CD14-positive monocyte (primary cell): ENCODE measurements around the gene UGT1A9. TPM values are rescaled to one million over a fixed set of nuclear protein-coding genes. Genes with fewer than 3 reads are reported as not detected.

Experiments used
- DNase-seq, 3 donors: peaks; one replicate each; pipeline ENCODE4 v3.0.0-alpha.2; 2011 to 2022
- H2AFZ ChIP-seq: 2 replicates; pipeline ENCODE4 v1.6.0; 2012; ENCODE audit warnings: mild to moderate bottlenecking, low read depth, low read length, inconsistent platforms; ENCODE audit not compliant: insufficient read depth, poor library complexity, severe bottlenecking
- H3K27ac ChIP-seq, 2 donors: 1 replicate in 1 of 2; 2 replicates in 1 of 2; pipeline ENCODE4 v1.5.1; 2012 to 2013; ENCODE audit warnings: low read length in 2 of 2, control low read depth in 1 of 2, inconsistent platforms in 1 of 2, low read depth in 1 of 2, mild to moderate bottlenecking in 1 of 2
- H3K27me3 ChIP-seq, 2 donors: one replicate each; pipeline versions ENCODE4 v1.6.0 to v1.6.1; 2011 to 2013; ENCODE audit warnings: low read length in 2 of 2; ENCODE audit not compliant: control insufficient read depth in 2 of 2, insufficient read depth in 2 of 2
- H3K36me3 ChIP-seq, 2 donors: replicated peaks in 1 of 2; 1 replicate in 1 of 2; 2 replicates in 1 of 2; pipeline versions ENCODE4 v1.5.1 to v1.6.1; 2012 to 2013; ENCODE audit warnings: low read length in 2 of 2, control low read depth in 1 of 2, inconsistent platforms in 1 of 2, mild to moderate bottlenecking in 1 of 2; ENCODE audit not compliant: insufficient read depth in 2 of 2, control insufficient read depth in 1 of 2
- H3K4me1 ChIP-seq, 2 donors: 1 replicate in 1 of 2; 2 replicates in 1 of 2; pipeline versions ENCODE4 v1.5.1 to v1.6.1; 2012 to 2013; ENCODE audit warnings: low read length in 2 of 2, control low read depth in 1 of 2, inconsistent platforms in 1 of 2, mild to moderate bottlenecking in 1 of 2, moderate library complexity in 1 of 2; ENCODE audit not compliant: insufficient read depth in 2 of 2, control insufficient read depth in 1 of 2
- H3K4me2 ChIP-seq: replicated peaks from 2 replicates; pipeline ENCODE3; 2012; ENCODE audit warnings: low read length, moderate library complexity, mild to moderate bottlenecking; ENCODE audit not compliant: poor library complexity, severe bottlenecking; ENCODE audit errors: extremely low read depth
- H3K4me3 ChIP-seq, 3 experiments: fragments of 200-600 bp in 1 of 3; sonication (generic) in 1 of 3; replicated peaks in 1 of 3; 1 replicate in 2 of 3; 2 replicates in 1 of 3; pipeline ENCODE4 v1.5.1; 2011 to 2013; ENCODE audit warnings: low read length in 3 of 3, mild to moderate bottlenecking in 3 of 3, control low read depth in 2 of 3, low read depth in 2 of 3, inconsistent platforms in 1 of 3, moderate library complexity in 1 of 3
- H3K79me2 ChIP-seq: 2 replicates; pipeline ENCODE4 v1.6.0; 2012; ENCODE audit warnings: mild to moderate bottlenecking, control low read depth, inconsistent platforms, low read length, moderate library complexity; ENCODE audit not compliant: insufficient read depth
- H3K9ac ChIP-seq: 2 replicates; pipeline ENCODE4 v1.6.0; 2017; ENCODE audit warnings: low read length, mild to moderate bottlenecking; ENCODE audit not compliant: insufficient read depth, poor library complexity, severe bottlenecking
- H3K9me3 ChIP-seq, 2 donors: replicated peaks in 1 of 2; 1 replicate in 1 of 2; 2 replicates in 1 of 2; pipeline versions ENCODE4 v1.5.1 to v1.6.1; 2012 to 2013; ENCODE audit warnings: low read length in 2 of 2, control low read depth in 1 of 2; ENCODE audit not compliant: control insufficient read depth in 1 of 2, insufficient read depth in 1 of 2
- H4K20me1 ChIP-seq: 2 replicates; pipeline ENCODE4 v1.6.0; 2012; ENCODE audit warnings: mild to moderate bottlenecking, low read length, control low read depth, moderate library complexity; ENCODE audit not compliant: insufficient read depth
- H3K27ac Mint-ChIP-seq, 7 donors: one replicate each; pipeline ENCODE4 v1.8.0; 2020; ENCODE audit warnings: mild to moderate bottlenecking in 7 of 7, mixed read lengths in 7 of 7, moderate library complexity in 6 of 7, inconsistent platforms in 2 of 7
- H3K27me3 Mint-ChIP-seq, 3 donors: one replicate each; pipeline ENCODE4 v1.8.0; 2021 to 2022; ENCODE audit warnings: low read depth in 3 of 3, mild to moderate bottlenecking in 3 of 3, mixed read lengths in 3 of 3, moderate library complexity in 3 of 3, inconsistent platforms in 1 of 3
- H3K36me3 Mint-ChIP-seq, 2 donors: one replicate each; pipeline ENCODE4 v1.8.0; 2020; ENCODE audit warnings: mixed read lengths in 2 of 2, inconsistent platforms in 1 of 2, mild to moderate bottlenecking in 1 of 2
- H3K4me1 Mint-ChIP-seq: one replicate; pipeline ENCODE4 v1.8.0; 2020; ENCODE audit warnings: mild to moderate bottlenecking, mixed read lengths
- H3K4me3 Mint-ChIP-seq, 2 donors: one replicate each; pipeline ENCODE4 v1.8.0; 2020; ENCODE audit warnings: mild to moderate bottlenecking in 2 of 2, mixed read lengths in 2 of 2, moderate library complexity in 1 of 2
- H3K9me3 Mint-ChIP-seq, 7 donors: one replicate each; pipeline ENCODE4 v1.8.0; 2020 to 2022; ENCODE audit warnings: mixed read lengths in 7 of 7, mild to moderate bottlenecking in 6 of 7, moderate library complexity in 6 of 7, inconsistent platforms in 2 of 7
- WGBS: methylation state at CpG from one replicate; pipeline ENCODE4 v1.1.5; 2013; ENCODE audit warnings: missing lambda C conversion rate; ENCODE audit not compliant: insufficient coverage; 5-methylcytosine and 5-hydroxymethylcytosine counted together
- intact Hi-C, 2 donors: fragments of 100-400 bp; cut with micrococcal nuclease; formaldehyde crosslinking; loops; one replicate each; pipeline versions ENCODE4 v1.15.0 to v1.15.1; 2023
- polyA plus RNA-seq, 3 donors: library from polyadenylated mRNA; depleted of rRNA in 1 of 3; unstranded in 2 of 3; stranded (reverse) in 1 of 3; fragments of 300-500 nt in 2 of 3; fragments of >200 nt in 1 of 3; fragmentation: Illumina TruSeq in 2 of 3; gene quantifications; 1 replicate in 2 of 3; 2 replicates in 1 of 3; pipeline ENCODE4 v1.2.3, GENCODE V29; 2012 to 2021
- TF ChIP-seq, protein P1 (sequence below): fragments of 200-600 bp; IDR thresholded peaks from one replicate; pipeline ENCODE4 v1.8.0; 2022; ENCODE audit warnings: antibody characterized with exemption, mild to moderate bottlenecking

Gene UGT1A9
- polyA plus RNA-seq, 3 donors = not detected

GRCh38 chr2:233778030-233778429, 106.3 kb downstream of the UGT1A9 start, which contains the start of gene MROH2A:
MROH2A (plus strand) TSS chr2:233778330; CDS start chr2:233779359, 1,029 bp downstream.
- Mint-ChIP-seq H3K4me1 (no peaks in the 10 kb centered on the region), H3K9me3 (peaks cover 14 to 43% (median 19%) of the 10 kb centered on the region in 7 donors), H3K36me3 (no peaks in the 10 kb centered on the region), H3K27ac (peak within 1 kb of the TSS in 1 of 7 donors; percentile 51), H3K27me3 (peaks cover 0 to 5% (median 4%) of the 10 kb centered on the region in 3 donors), H3K4me3 (no peak within 1 kb of the TSS)
- Histone ChIP-seq H4K20me1 (no peaks in the 10 kb centered on the region), H3K4me1 (no peaks in the 10 kb centered on the region), H3K27me3 (no peaks in the 10 kb centered on the region), H3K9ac (no peak within 1 kb of the TSS), H3K27ac (no peak within 1 kb of the TSS), H2AFZ (no peak within 1 kb of the TSS), H3K79me2 (no peaks in the 10 kb centered on the region), H3K4me3 (no peak within 1 kb of the TSS), H3K9me3 (peaks cover 14 to 22% of the 10 kb centered on the region in 2 donors), H3K36me3 (no peaks in the 10 kb centered on the region), H3K4me2 (no peak within 1 kb of the TSS)
- no CpG with 5 or more reads among the region's 2 CpGs for WGBS
- intact Hi-C loops = no loop called here
- no peak for DNase-seq
- TF ChIP-seq, protein P1, sequence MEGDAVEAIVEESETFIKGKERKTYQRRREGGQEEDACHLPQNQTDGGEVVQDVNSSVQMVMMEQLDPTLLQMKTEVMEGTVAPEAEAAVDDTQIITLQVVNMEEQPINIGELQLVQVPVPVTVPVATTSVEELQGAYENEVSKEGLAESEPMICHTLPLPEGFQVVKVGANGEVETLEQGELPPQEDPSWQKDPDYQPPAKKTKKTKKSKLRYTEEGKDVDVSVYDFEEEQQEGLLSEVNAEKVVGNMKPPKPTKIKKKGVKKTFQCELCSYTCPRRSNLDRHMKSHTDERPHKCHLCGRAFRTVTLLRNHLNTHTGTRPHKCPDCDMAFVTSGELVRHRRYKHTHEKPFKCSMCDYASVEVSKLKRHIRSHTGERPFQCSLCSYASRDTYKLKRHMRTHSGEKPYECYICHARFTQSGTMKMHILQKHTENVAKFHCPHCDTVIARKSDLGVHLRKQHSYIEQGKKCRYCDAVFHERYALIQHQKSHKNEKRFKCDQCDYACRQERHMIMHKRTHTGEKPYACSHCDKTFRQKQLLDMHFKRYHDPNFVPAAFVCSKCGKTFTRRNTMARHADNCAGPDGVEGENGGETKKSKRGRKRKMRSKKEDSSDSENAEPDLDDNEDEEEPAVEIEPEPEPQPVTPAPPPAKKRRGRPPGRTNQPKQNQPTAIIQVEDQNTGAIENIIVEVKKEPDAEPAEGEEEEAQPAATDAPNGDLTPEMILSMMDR = no peak

DNA sequence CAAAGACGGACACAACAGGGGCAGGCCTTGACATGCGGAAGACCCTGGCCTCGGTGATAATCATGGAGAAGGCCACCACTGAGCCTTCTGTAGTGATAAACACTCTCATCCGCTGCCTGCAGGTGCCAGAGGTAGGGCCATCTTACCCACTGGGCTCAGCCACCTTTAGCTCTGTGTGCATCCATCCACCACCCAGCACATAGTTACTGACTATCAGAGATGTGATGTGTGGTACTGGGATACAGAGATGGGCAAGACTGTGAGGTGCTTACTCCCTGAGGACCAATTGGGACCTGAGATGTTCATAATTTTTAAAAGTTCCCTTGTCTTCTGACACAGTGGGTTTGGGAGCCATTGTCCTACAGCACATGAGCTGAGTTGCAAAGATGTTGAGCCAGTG, 108.0 kb downstream of the UGT1A9 start:
- H3K9ac ChIP-seq = no peak overlapping the region
- H2AFZ ChIP-seq = no peak overlapping the region
- 97% methylated on average over 3 of the region's 4 CpGs for WGBS
- H3K36me3 ChIP-seq = no peaks in the 10 kb centered on the region
- intact Hi-C loops = no loop called here
- H3K27ac ChIP-seq = no peak overlapping the region
- DNase-seq = no peak
- Mint-ChIP-seq H3K27ac (no peak overlapping the region), H3K36me3 (no peaks in the 10 kb centered on the region), H3K4me3 (no peak overlapping the region), H3K27me3 (peaks cover 0 to 5% (median 4%) of the 10 kb centered on the region in 3 donors), H3K4me1 (no peaks in the 10 kb centered on the region), H3K9me3 (peaks cover 14 to 41% (median 19%) of the 10 kb centered on the region in 7 donors)
- H3K4me1 ChIP-seq = no peaks in the 10 kb centered on the region
- no peak overlapping the region for H3K4me2 ChIP-seq
- H4K20me1 ChIP-seq = no peaks in the 10 kb centered on the region
- TF ChIP-seq, protein P1 = no peak
- H3K4me3 ChIP-seq = no peak overlapping the region
- H3K9me3 ChIP-seq = peaks cover 14 to 22% of the 10 kb centered on the region in 2 donors
- no peaks in the 10 kb centered on the region for H3K27me3 ChIP-seq
- H3K79me2 ChIP-seq = no peaks in the 10 kb centered on the region
